Endothelial cell of umbilical vein (primary cell): ENCODE results near the gene SPRY1. TPM values are rescaled to one million over a fixed set of nuclear protein-coding genes. Genes with fewer than 3 reads are reported as not detected.

ENCODE experiments used
- BruUV-seq: library from RNA; stranded (reverse); fragments of 400-500 nt; replicated peaks from 2 replicates; lab custom pipeline; 2021; lab: Mats Ljungman, UMichigan
- CTCF ChIA-PET: fragments of 300-600, 350-600 bp; sonication (Branson Sonifier 250); formaldehyde crosslinking; loops from one replicate; lab custom pipeline; 2021; ENCODE audit warnings: antibody characterized with exemption, inconsistent platforms; lab: Charles Lee
- POLR2A ChIA-PET: fragments of 300-600, 350-600 bp; sonication (Branson Sonifier 250); formaldehyde crosslinking; loops from one replicate; lab custom pipeline; 2021; ENCODE audit warnings: antibody characterized with exemption, inconsistent platforms; lab: Charles Lee
- DNase-seq: peaks from one replicate; pipeline ENCODE4 v3.0.0-alpha.2; 2011; ENCODE audit warnings: low read depth, low spot score
- FAIRE-seq: peaks from 2 replicates; lab custom pipeline; 2011; peaks lifted over from hg19 to GRCh38; lab: Jason Lieb, UNC
- H2AFZ ChIP-seq: 2 replicates; pipeline ENCODE4 v1.6.0; 2012; ENCODE audit warnings: low read depth, low read length, control low read depth, inconsistent platforms
- H3K27ac ChIP-seq: 2 replicates; pipeline ENCODE4 v1.5.1; 2011; ENCODE audit warnings: low read depth, mild to moderate bottlenecking, control low read depth, low read length, moderate library complexity; ENCODE audit not compliant: insufficient read depth
- H3K27me3 ChIP-seq, 2 experiments: 2 replicates each; pipeline versions ENCODE4 v1.6.0 to v1.6.1; 2011; ENCODE audit warnings: low read length in 2 of 2, mixed read lengths in 1 of 2; ENCODE audit not compliant: control insufficient read depth in 2 of 2, insufficient read depth in 2 of 2
- H3K36me3 ChIP-seq, 2 experiments: 2 replicates in 1 of 2; 3 replicates in 1 of 2; pipeline ENCODE4 v1.5.1; 2011; ENCODE audit warnings: low read length in 2 of 2, mild to moderate bottlenecking in 1 of 2, moderate library complexity in 1 of 2; ENCODE audit not compliant: control insufficient read depth in 2 of 2, insufficient read depth in 2 of 2; ENCODE audit errors: extremely low read depth in 1 of 2
- H3K4me1 ChIP-seq: 3 replicates; pipeline ENCODE4 v1.5.1; 2011; ENCODE audit warnings: mild to moderate bottlenecking, low read length; ENCODE audit not compliant: control insufficient read depth, insufficient read depth; ENCODE audit errors: extremely low read depth
- H3K4me2 ChIP-seq: 2 replicates; pipeline ENCODE4 v1.6.1; 2011; ENCODE audit warnings: low read length, control low read depth, mixed read lengths; ENCODE audit not compliant: insufficient read depth
- H3K4me3 ChIP-seq, 3 experiments: fragments of 200-600 bp in 1 of 3; sonication (generic), shearing (Covaris generic) in 1 of 3; replicated peaks in 1 of 3; 2 replicates each; pipeline ENCODE4 v1.5.1; 2011 to 2016; ENCODE audit warnings: control low read depth in 3 of 3, low read length in 3 of 3, mild to moderate bottlenecking in 2 of 3, inconsistent platforms in 1 of 3, low read depth in 1 of 3, moderate library complexity in 1 of 3; ENCODE audit not compliant: insufficient read depth in 1 of 3
- H3K79me2 ChIP-seq: 2 replicates; pipeline ENCODE4 v1.6.0; 2012; ENCODE audit warnings: low read length, inconsistent platforms; ENCODE audit not compliant: control insufficient read depth, insufficient read depth
- H3K9ac ChIP-seq: replicated peaks from 2 replicates; pipeline ENCODE3; 2011; ENCODE audit warnings: low read length, control low read depth; ENCODE audit not compliant: insufficient read depth; ENCODE audit errors: extremely low read depth
- H3K9me1 ChIP-seq: replicated peaks from 3 replicates; pipeline ENCODE4 v1.6.0; 2011; ENCODE audit warnings: mild to moderate bottlenecking, low read length; ENCODE audit not compliant: control insufficient read depth, insufficient read depth; ENCODE audit errors: extremely low read depth
- H3K9me3 ChIP-seq: replicated peaks from 2 replicates; pipeline ENCODE4 v1.5.1; 2012; ENCODE audit warnings: low read length, inconsistent platforms; ENCODE audit not compliant: control insufficient read depth, insufficient read depth
- H4K20me1 ChIP-seq: replicated peaks from 2 replicates; pipeline ENCODE3; 2011; ENCODE audit warnings: mild to moderate bottlenecking, low read length; ENCODE audit not compliant: control insufficient read depth, insufficient read depth; ENCODE audit errors: extremely low read depth
- GATA2 ChIP-seq: IDR thresholded peaks from 2 replicates; pipeline ENCODE4 v1.7.0; 2011; ENCODE audit warnings: low read depth, mild to moderate bottlenecking, moderate library complexity, mixed read lengths, low read length; ENCODE audit not compliant: insufficient read length, insufficient read depth
- JUN ChIP-seq: IDR thresholded peaks from 2 replicates; pipeline ENCODE4 v1.6.1; 2011; ENCODE audit warnings: borderline replicate concordance, low read depth; ENCODE audit not compliant: insufficient read length, insufficient read depth
- MYC ChIP-seq: IDR thresholded peaks from one replicate; pipeline ENCODE4 v1.6.1; 2011; ENCODE audit warnings: mild to moderate bottlenecking, low read depth, low read length
- POLR2AphosphoS5 ChIP-seq: IDR thresholded peaks from 2 replicates; pipeline ENCODE4 v1.6.1; 2012; ENCODE audit warnings: low read depth, mild to moderate bottlenecking, control low read depth, low read length, moderate library complexity; ENCODE audit not compliant: insufficient read depth
- dilution Hi-C: fragments of 300-500 bp; cut with MboI; formaldehyde crosslinking; loops from one replicate; pipeline ENCODE4 v1.15.0; 2019; ENCODE audit warnings: low sequenced_read_pairs; ENCODE audit not compliant: extremely low pct_ligation_motif_present
- intact Hi-C: fragments of 100-400 bp; cut with micrococcal nuclease; formaldehyde crosslinking; loops from one replicate; pipeline ENCODE4 v1.10.0; 2022
- polyA plus RNA-seq, 4 experiments: library from polyadenylated mRNA; depleted of rRNA in 3 of 4; stranded (reverse) in 3 of 4; unstranded in 1 of 4; fragments of >200 nt; gene quantifications; 2 replicates each; pipeline versions ENCODE4 v1.2.1 to v1.2.3, GENCODE V29; 2011 to 2012; ENCODE audit warnings: missing spikeins in 1 of 4
- total RNA-seq: library from RNA; stranded (reverse); gene quantifications from 2 replicates; pipeline ENCODE4 v1.2.3, GENCODE V29; 2021

The SPRY1 gene
- total and polyA plus RNA-seq, 2 donors (not counting 3 experiments of a cell fraction or from before 2014, with no cell fraction given), result 14.1 to 43.7 TPM

- H3K4me3 ChIP-seq, result no peak overlapping the region
- H3K4me2 ChIP-seq, result no peak overlapping the region
- H3K27me3 ChIP-seq, result no peaks in the 10 kb centered on the region
- no peaks in the 10 kb centered on the region for H4K20me1 ChIP-seq
- H3K36me3 ChIP-seq, result peaks cover 8 to 9% of the 10 kb centered on the region in 2 experiments
- H3K79me2 ChIP-seq, result peaks cover 14% of the 10 kb centered on the region
- CTCF ChIA-PET, result interaction anchor here (1.3 kb wide), 1 partner anchor 161 kb away, joined by 3 read pairs; no protein-coding TSS in a partner anchor
- intact Hi-C loops (no loop called here), dilution Hi-C loops (no loop called here)
- H2AFZ ChIP-seq, result no peak overlapping the region
- POLR2A ChIA-PET, result no interaction called here
- no peaks in the 10 kb centered on the region for H3K9me3 ChIP-seq
- no peak for FAIRE-seq
- H3K4me1 ChIP-seq, result peaks cover 2% of the 10 kb centered on the region
- TF ChIP-seq MYC (no peak), JUN (no peak)
- no peak for DNase-seq
- no TSS peak for BruUV-seq
- no peak overlapping the region for H3K27ac ChIP-seq
- no peaks in the 10 kb centered on the region for H3K9me1 ChIP-seq
- H3K9ac ChIP-seq, result no peak overlapping the region
These were observed 6.5 kb downstream of the SPRY1 start for GRCh38 chr4:123403080-123403604.

- POLR2A ChIA-PET, result no interaction called here
- no TSS peak for BruUV-seq
- Histone ChIP-seq H4K20me1 (no peaks in the 10 kb centered on the region), H3K27ac (no peak overlapping the region), H3K4me2 (no peak overlapping the region), H3K27me3 (no peaks in the 10 kb centered on the region), H2AFZ (no peak overlapping the region), H3K79me2 (peaks cover 10% of the 10 kb centered on the region), H3K9ac (no peak overlapping the region), H3K9me3 (no peaks in the 10 kb centered on the region), H3K4me1 (peaks cover 2% of the 10 kb centered on the region), H3K9me1 (no peaks in the 10 kb centered on the region), H3K36me3 (peaks cover 8 to 9% of the 10 kb centered on the region in 2 experiments), H3K4me3 (no peak overlapping the region)
- TF ChIP-seq GATA2, result no peak
- no peak for TF ChIP-seq POLR2AphosphoS5
- dilution Hi-C loops (no loop called here), intact Hi-C loops (no loop called here)
- CTCF ChIA-PET, result no interaction called here
- DNase-seq (no peak), FAIRE-seq (no peak)
These were observed 7.9 kb downstream of the SPRY1 start for GRCh38 chr4:123404533-123404932.
